Heart right ventricle (tissue), 16 donors: ENCODE data around the gene DNPEP. TPM values are rescaled to one million over a fixed set of nuclear protein-coding genes. Genes with fewer than 3 reads are reported as not detected.
A peak's percentile ranks its signal among the peaks of the same experiment; 100 is the strongest.

Experiments used
- ATAC-seq, 8 donors: fragments of 200-7000 bp; cut with Tn5 transposase; one replicate each; pipeline ENCODE4 v1.9.1; 2020; ENCODE audit warnings: mild to moderate bottlenecking in 8 of 8, moderate library complexity in 8 of 8, moderate number of reproducible peaks in 1 of 8
- DNase-seq, 2 donors: peaks; one replicate each; pipeline ENCODE4 v3.0.0-alpha.2; 2020
- H3K27ac ChIP-seq, 10 donors: fragments of 200-600 bp; sonication (generic) in 2 of 10; one replicate each; pipeline versions ENCODE4 v1.5.0 to v1.8.0; 2020 to 2022; ENCODE audit warnings: mild to moderate bottlenecking in 3 of 10
- H3K27me3 ChIP-seq, 7 donors: fragments of 200-600 bp; one replicate each; pipeline ENCODE4 v1.8.0; 2021 to 2022; ENCODE audit warnings: mild to moderate bottlenecking in 2 of 7
- H3K36me3 ChIP-seq, 9 donors: fragments of 200-600 bp; sonication (generic) in 1 of 9; one replicate each; pipeline versions ENCODE4 v1.5.0 to v1.8.0; 2020 to 2022; ENCODE audit warnings: mild to moderate bottlenecking in 2 of 9
- H3K4me1 ChIP-seq, 9 donors: fragments of 200-600 bp; sonication (generic) in 1 of 9; one replicate each; pipeline versions ENCODE4 v1.5.0 to v1.8.0; 2020 to 2022; ENCODE audit warnings: mild to moderate bottlenecking in 4 of 9
- H3K4me3 ChIP-seq, 10 donors: fragments of 200-600 bp; sonication (generic) in 2 of 10; one replicate each; pipeline versions ENCODE4 v1.5.0 to v1.8.0; 2020 to 2022; ENCODE audit warnings: mild to moderate bottlenecking in 7 of 10, moderate library complexity in 2 of 10
- H3K9me3 ChIP-seq, 11 donors: fragments of 200-600 bp in 10 of 11; sonication (generic) in 2 of 11; one replicate each; pipeline versions ENCODE4 v1.5.0 to v1.8.0; 2013 to 2022; ENCODE audit warnings: mild to moderate bottlenecking in 2 of 11, control low read depth in 1 of 11, moderate library complexity in 1 of 11
- CTCF ChIP-seq, 9 donors: fragments of 200-600 bp; sonication (generic) in 2 of 9; IDR thresholded peaks; one replicate each; pipeline versions ENCODE4 v1.5.0 to v1.8.0; 2021 to 2022; ENCODE audit warnings: antibody characterized with exemption in 9 of 9, mild to moderate bottlenecking in 5 of 9, moderate library complexity in 1 of 9
- WGBS, 2 donors: extraction: QIAGEN DNeasy Blood & Tissue Kit; methylation state at CpG; one replicate each; pipeline ENCODE4 v1.1.7; 2013; ENCODE audit warnings: inconsistent platforms in 1 of 2; 5-methylcytosine and 5-hydroxymethylcytosine counted together
- intact Hi-C, 10 donors: fragments of 100-400 bp; cut with DNase I; formaldehyde crosslinking; loops; one replicate each; pipeline versions ENCODE4 v1.11.1 to v1.14.2; 2022
- polyA plus RNA-seq, 2 donors: library from polyadenylated mRNA; stranded (reverse); fragments of 200-250 nt; gene quantifications; one replicate each; pipeline ENCODE4 v1.2.3, GENCODE V29; 2013
- total RNA-seq, 10 donors: library from RNA; stranded (reverse); fragmentation: NEBNext Ultra II Directional in 3 of 10; extraction: Animal tissue kit (Norgen Biotek cat#: 25700) in 3 of 10; gene quantifications; one replicate each; pipeline versions ENCODE4 v1.2.1 to v1.2.4, GENCODE V29; 2021 to 2023
- donor health status: Arrhythmogenic right ventricular cardiomyopathy.
- donor health status: ischemic (EF 13 %, LVEDD 7.1; RV severe dilation, severe dysfunction).
- donor health status: healthy with polysubstance abuse.
- donor health status: DM: no; HTN: yes; CAD: no.
- donor health status: DM: no; HTN: no; CAD: no.
- donor health status: ischemic (EF 25% LVEDD 6.9; RV normal size, moderate dysfunction).
- donor health status: ischemic (EF 25% LVEDD 5.7; RV mildly dilated, moderate dysfunction).
- donor health status: healthy.
- donor health status: DM: yes; HTN: yes; CAD: no.
- donor health status: Ischemic cardiomyopathy.
- donor health status: ischemic (EF 35%, LVEDD 5.7; RV mildly dilated, moderate dysfunction).
- donor health status: nonischemic (EF 11% LVEDD 7.7; RV severe dilation, severe dysfunction).
- donor health status: DM: yes; HTN: yes; CAD: no.
- donor health status: PGD.
- donor health status: ischemic (EF 29% LVEDD 5.4; RV normal size, mild dysfunction).
- donor health status: nonischemic (EF 23%, LVEDD 6.1; RV moderate dilation, normal function).

Gene DNPEP
- total and polyA plus RNA-seq, 12 donors: 56.1 to 110 (median 71.2) TPM

DNA sequence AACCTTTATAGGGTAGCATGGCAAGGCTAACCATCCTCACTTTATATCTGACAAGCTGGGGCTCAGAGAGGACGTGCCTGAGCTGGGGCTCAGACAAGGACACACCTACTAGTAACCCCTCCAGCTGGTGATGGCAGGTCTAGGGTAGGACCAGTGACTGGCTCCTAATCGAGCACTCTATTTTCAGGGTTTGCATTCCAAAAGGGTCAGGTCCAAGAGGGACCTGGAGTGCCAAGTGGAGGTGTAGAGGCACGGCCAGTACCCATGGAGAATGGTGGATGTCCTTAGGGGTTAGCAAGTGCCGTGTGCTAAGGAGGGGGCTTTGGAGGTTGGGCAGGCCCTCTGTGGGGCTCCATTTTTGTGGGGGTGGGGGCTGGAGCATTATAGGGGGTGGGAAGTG lies 29.2 kb upstream of the DNPEP start:
- 34 to 58% methylated on average over 4 of the region's 4 CpGs for WGBS, 2 donors
- intact Hi-C loops: loop anchor here in 1 of 10 donors (1.0 kb wide), 1 partner anchor 12 kb away; no protein-coding TSS in a partner anchor
- Histone ChIP-seq H3K27ac (peak overlapping the region; percentile 76 to 98 (median 95)), H3K4me3 (no peak overlapping the region), H3K9me3 (peaks cover 0 to 14% (median 0%) of the 10 kb centered on the region in 11 donors), H3K4me1 (peaks cover 2 to 28% (median 15%) of the 10 kb centered on the region in 9 donors), H3K27me3 (peaks cover 0 to 45% (median 24%) of the 10 kb centered on the region in 7 donors), H3K36me3 (peaks cover 0 to 22% (median 0%) of the 10 kb centered on the region in 9 donors)
- peak; percentile 18 to 70 (median 28) for ATAC-seq
- no peak for DNase-seq
- no peak for TF ChIP-seq CTCF (IDR thresholded peaks at IDR 0.05)

- peak overlapping the region; percentile 76 to 98 (median 95) for H3K27ac ChIP-seq
- H3K9me3 ChIP-seq: peaks cover 0 to 14% (median 0%) of the 10 kb centered on the region in 11 donors
- TF ChIP-seq CTCF (IDR thresholded peaks at IDR 0.05): no peak
- intact Hi-C loops: no loop called here
- peaks cover 0 to 50% (median 24%) of the 10 kb centered on the region in 7 donors for H3K27me3 ChIP-seq
- H3K4me1 ChIP-seq: peaks cover 2 to 28% (median 15%) of the 10 kb centered on the region in 9 donors
- H3K4me3 ChIP-seq: no peak overlapping the region
- no peak for ATAC-seq
- peaks cover 0 to 14% (median 0%) of the 10 kb centered on the region in 9 donors for H3K36me3 ChIP-seq
- 22 to 24% methylated on average over 3 of the region's 3 CpGs for WGBS, 2 donors
- no peak for DNase-seq
Measured at GRCh38 chr2:219416235-219416602, 28.5 kb upstream of the DNPEP start.

GRCh38 chr2:219415580-219416234 lies 28.0 kb upstream of the DNPEP start:
- TF ChIP-seq CTCF (IDR thresholded peaks at IDR 0.05): no peak
- H3K27me3 ChIP-seq: peaks cover 0 to 50% (median 24%) of the 10 kb centered on the region in 7 donors
- H3K9me3 ChIP-seq: peaks cover 0 to 14% (median 0%) of the 10 kb centered on the region in 11 donors
- 42 to 46% methylated on average over 5 of the region's 5 CpGs for whole genome bisulfite sequencing, 2 donors
- H3K4me3 ChIP-seq: no peak overlapping the region
- peaks cover 2 to 28% (median 15%) of the 10 kb centered on the region in 9 donors for H3K4me1 ChIP-seq
- intact Hi-C loops: no loop called here
- ATAC-seq (no peak), DNase-seq (no peak)
- peak overlapping the region in 9 of 10 donors; percentile 76 to 98 (median 95) for H3K27ac ChIP-seq
- peaks cover 0 to 9% (median 0%) of the 10 kb centered on the region in 9 donors for H3K36me3 ChIP-seq

DNA sequence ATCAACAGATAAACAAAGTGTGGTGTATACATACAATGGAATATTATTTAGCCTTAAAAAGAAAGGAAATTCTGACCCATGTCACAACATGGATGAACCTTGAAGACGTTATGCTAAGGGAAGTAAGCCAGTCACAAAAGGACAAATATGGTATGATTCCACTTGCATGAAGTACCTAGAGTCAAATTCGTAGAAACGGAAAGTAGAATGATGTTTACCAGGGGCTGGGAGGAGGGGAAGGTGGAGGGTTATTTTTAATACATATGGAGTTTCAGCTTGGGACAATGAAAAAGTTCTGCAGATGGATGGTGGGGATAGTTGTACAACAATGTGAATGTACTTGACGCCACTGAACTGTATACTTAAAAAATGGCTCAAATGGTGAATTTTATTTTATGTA lies 27.1 kb upstream of the DNPEP start:
- ATAC-seq (no peak), DNase-seq (no peak)
- Histone ChIP-seq H3K27ac (peak overlapping the region in 7 of 10 donors; percentile 10 to 98 (median 95)), H3K36me3 (peaks cover 0 to under 1% (median 0%) of the 10 kb centered on the region in 9 donors), H3K4me3 (no peak overlapping the region), H3K9me3 (peaks cover 0 to 14% (median 0%) of the 10 kb centered on the region in 11 donors), H3K4me1 (peaks cover 2 to 28% (median 15%) of the 10 kb centered on the region in 9 donors), H3K27me3 (peaks cover 0 to 45% (median 19%) of the 10 kb centered on the region in 7 donors)
- 47 to 63% methylated on average over 4 of the region's 4 CpGs for WGBS, 2 donors
- intact Hi-C loops: no loop called here
- TF ChIP-seq CTCF (IDR thresholded peaks at IDR 0.05): no peak
